Measurements from ENCODE around the gene EFNA5.

The EFNA5 gene

GRCh38 chr5:107672211-107673038 lies 1.7 kb upstream of the EFNA5 start:
- peak; percentile 91 for DNase-seq (ENCODE audit: low read depth)

- no peak for DNase-seq (ENCODE audit: low read depth)
Observed at GRCh38 chr5:107671742-107672210, 1.0 kb upstream of the EFNA5 start.

- DNase-seq (ENCODE audit: low read depth), result no peak
Observed at GRCh38 chr5:107670087-107670931, 428 bp downstream of the EFNA5 start.

GRCh38 chr5:107669096-107670031 lies 1.4 kb downstream of the EFNA5 start:
- DNase-seq (ENCODE audit: low read depth), result no peak

- no peak for DNase-seq (ENCODE audit: low read depth)
Observed at GRCh38 chr5:107668154-107669095, 2.3 kb downstream of the EFNA5 start.

GRCh38 chr5:107666051-107666655 lies 4.6 kb downstream of the EFNA5 start:
- no peak for DNase-seq (ENCODE audit: low read depth)

- no peak for DNase-seq (ENCODE audit: low read depth)
Observed at GRCh38 chr5:107665036-107665570, 5.6 kb downstream of the EFNA5 start.

GRCh38 chr5:107663697-107664096 lies 7.0 kb downstream of the EFNA5 start:
- no peak for DNase-seq (ENCODE audit: low read depth)

- no peak for DNase-seq (ENCODE audit: low read depth)
Observed at GRCh38 chr5:107661650-107662044, 9.1 kb downstream of the EFNA5 start.

- no peak for DNase-seq (ENCODE audit: low read depth)
Observed at GRCh38 chr5:107661038-107661649, 9.6 kb downstream of the EFNA5 start.

- DNase-seq (ENCODE audit: low read depth), result no peak
Observed at GRCh38 chr5:107658528-107658927, 12.2 kb downstream of the EFNA5 start.

- no peak for DNase-seq (ENCODE audit: low read depth)
Observed at GRCh38 chr5:107655831-107656230, 14.9 kb downstream of the EFNA5 start.

- DNase-seq (ENCODE audit: low read depth), result no peak
Observed at GRCh38 chr5:107654827-107655226, 15.9 kb downstream of the EFNA5 start.

- DNase-seq (ENCODE audit: low read depth), result no peak
Observed at GRCh38 chr5:107653685-107654084, 17.1 kb downstream of the EFNA5 start.

- no peak for DNase-seq (ENCODE audit: low read depth)
Observed at GRCh38 chr5:107652839-107653607, 17.7 kb downstream of the EFNA5 start.

- no peak for DNase-seq (ENCODE audit: low read depth)
Observed at GRCh38 chr5:107652408-107652807, 18.3 kb downstream of the EFNA5 start.

GRCh38 chr5:107651325-107651724 lies 19.4 kb downstream of the EFNA5 start:
- no peak for DNase-seq (ENCODE audit: low read depth)

- no peak for DNase-seq (ENCODE audit: low read depth)
Observed at GRCh38 chr5:107646418-107646817, 24.3 kb downstream of the EFNA5 start.

GRCh38 chr5:107640568-107640967 lies 30.2 kb downstream of the EFNA5 start:
- DNase-seq (ENCODE audit: low read depth), result no peak

Data from non-pigmented ciliary epithelial cell (primary cell).